Suprapubic skin (tissue), 4 donors: ENCODE measurements around the gene BPIFB2. TPM values are rescaled to one million over a fixed set of nuclear protein-coding genes. Genes with fewer than 3 reads are reported as not detected.

Experiments used
- DNase-seq, 2 donors: peaks; one replicate each; pipeline ENCODE4 v3.0.0-alpha.2; 2019; ENCODE audit warnings: low spot score in 2 of 2
- H3K27ac ChIP-seq: fragments of 200-600 bp; sonication (generic); one replicate; pipeline ENCODE4 v1.5.1; 2019
- H3K27me3 ChIP-seq: fragments of 200-600 bp; sonication (generic); one replicate; pipeline ENCODE4 v1.5.1; 2019
- H3K36me3 ChIP-seq: fragments of 200-600 bp; sonication (generic); one replicate; pipeline ENCODE4 v1.5.1; 2019
- H3K4me1 ChIP-seq: fragments of 200-600 bp; sonication (generic); one replicate; pipeline ENCODE4 v1.5.1; 2019
- H3K4me3 ChIP-seq: fragments of 200-600 bp; sonication (generic); one replicate; pipeline ENCODE4 v1.5.1; 2019; ENCODE audit warnings: mild to moderate bottlenecking
- H3K9me3 ChIP-seq: fragments of 200-600 bp; sonication (generic); one replicate; pipeline ENCODE4 v1.5.1; 2019
- CTCF ChIP-seq, 2 donors: fragments of 200-600 bp in 1 of 2; fragments of 450-650 bp in 1 of 2; sonication (generic) in 1 of 2; IDR thresholded peaks; one replicate each; pipeline ENCODE4 v1.5.1; 2016 to 2019; ENCODE audit warnings: antibody characterized with exemption in 2 of 2, mild to moderate bottlenecking in 1 of 2, moderate library complexity in 1 of 2
- EP300 ChIP-seq: sonication (generic); formaldehyde crosslinking; IDR thresholded peaks from one replicate; pipeline ENCODE4 v1.6.1; 2017; ENCODE audit warnings: antibody characterized with exemption
- POLR2A ChIP-seq, 2 donors: fragments of 450-650 bp; IDR thresholded peaks; one replicate each; pipeline ENCODE4 v1.6.1; 2017; ENCODE audit warnings: antibody characterized with exemption in 2 of 2, mild to moderate bottlenecking in 2 of 2, moderate library complexity in 2 of 2
- POLR2AphosphoS5 ChIP-seq, 3 donors: sonication (generic); formaldehyde crosslinking; IDR thresholded peaks; one replicate each; pipeline ENCODE4 v1.6.1; 2017; ENCODE audit warnings: antibody characterized with exemption in 3 of 3
- WGBS: methylation state at CpG from one replicate; pipeline ENCODE4 v1.1.5; 2018; 5-methylcytosine and 5-hydroxymethylcytosine counted together
- total RNA-seq, 4 donors: library from RNA; depleted of rRNA; stranded (reverse); fragments of >200 nt; gene quantifications; one replicate each; pipeline ENCODE4 v1.1.0, GENCODE V29; 2016

Gene BPIFB2
- total RNA-seq, 4 donors from 2014 or later = not detected

GRCh38 chr20:33030076-33030475, 22.6 kb downstream of the BPIFB2 start:
- 74% methylated on average over 9 of the region's 9 CpGs for WGBS
- H3K36me3 ChIP-seq = no peaks in the 10 kb centered on the region

GRCh38 chr20:33030569-33030968, 23.1 kb downstream of the BPIFB2 start:
- H3K4me1 ChIP-seq = no peaks in the 10 kb centered on the region
- H3K27ac ChIP-seq = no peak overlapping the region
- H3K27me3 ChIP-seq = peaks cover 14% of the 10 kb centered on the region
- no peak for TF ChIP-seq CTCF (IDR thresholded peaks at IDR 0.05)
- no peak for TF ChIP-seq EP300
- no peak for TF ChIP-seq POLR2A (IDR thresholded peaks at IDR 0.05)
- no peak for TF ChIP-seq POLR2AphosphoS5 (IDR thresholded peaks at IDR 0.05)
- WGBS = 86% methylated on average over 6 of the region's 6 CpGs
- H3K9me3 ChIP-seq = no peaks in the 10 kb centered on the region
- no peak for DNase-seq
- H3K36me3 ChIP-seq = no peaks in the 10 kb centered on the region
- H3K4me3 ChIP-seq = no peak overlapping the region

More at GRCh38 chr20:33030076-33030475, 22.6 kb downstream of the BPIFB2 start:
- TF ChIP-seq POLR2AphosphoS5 (IDR thresholded peaks at IDR 0.05) = no peak
- TF ChIP-seq EP300 = no peak
- no peak for TF ChIP-seq POLR2A (IDR thresholded peaks at IDR 0.05)
- no peak for TF ChIP-seq CTCF (IDR thresholded peaks at IDR 0.05)
- Histone ChIP-seq H3K4me3 (no peak overlapping the region), H3K4me1 (no peaks in the 10 kb centered on the region), H3K9me3 (no peaks in the 10 kb centered on the region), H3K27ac (no peak overlapping the region), H3K27me3 (peaks cover 14% of the 10 kb centered on the region)
- no peak for DNase-seq

GRCh38 chr20:33031531-33031930, 24.0 kb downstream of the BPIFB2 start, which contains the start of gene BPIFB6:
TSS of gene BPIFB6 (plus strand) at chr20:33031648. CDS start at chr20:33031648, 0 bp downstream.
- TF ChIP-seq EP300 (no peak), POLR2AphosphoS5 (IDR thresholded peaks at IDR 0.05) (no peak), CTCF (IDR thresholded peaks at IDR 0.05) (no peak), POLR2A (IDR thresholded peaks at IDR 0.05) (no peak)
- H3K27ac ChIP-seq = no peak within 1 kb of the TSS
- DNase-seq = no peak
- H3K4me1 ChIP-seq = no peaks in the 10 kb centered on the region
- no peak within 1 kb of the TSS for H3K4me3 ChIP-seq
- 85% methylated on average over 7 of the region's 10 CpGs for WGBS
- H3K27me3 ChIP-seq = peaks cover 11% of the 10 kb centered on the region
- H3K36me3 ChIP-seq = no peaks in the 10 kb centered on the region
- H3K9me3 ChIP-seq = no peaks in the 10 kb centered on the region

- no peak for DNase-seq
- H3K27me3 ChIP-seq = peaks cover 10% of the 10 kb centered on the region
- TF ChIP-seq POLR2AphosphoS5 (IDR thresholded peaks at IDR 0.05) (no peak), POLR2A (IDR thresholded peaks at IDR 0.05) (no peak), EP300 (no peak), CTCF (IDR thresholded peaks at IDR 0.05) (no peak)
- no peak overlapping the region for H3K4me3 ChIP-seq
- H3K36me3 ChIP-seq = no peaks in the 10 kb centered on the region
- 80% methylated on average over 6 of the region's 6 CpGs for WGBS
- H3K27ac ChIP-seq = no peak overlapping the region
- no peaks in the 10 kb centered on the region for H3K9me3 ChIP-seq
- no peaks in the 10 kb centered on the region for H3K4me1 ChIP-seq
Observed at GRCh38 chr20:33032555-33032954, 25.1 kb downstream of the BPIFB2 start.

- H3K27ac ChIP-seq = no peak overlapping the region
- 75% methylated on average over 5 of the region's 5 CpGs for WGBS
Observed at GRCh38 chr20:33033381-33033780, 25.9 kb downstream of the BPIFB2 start.

More at GRCh38 chr20:33033381-33033780, 25.9 kb downstream of the BPIFB2 start:
- DNase-seq = no peak
- no peaks in the 10 kb centered on the region for H3K9me3 ChIP-seq
- TF ChIP-seq POLR2AphosphoS5 (IDR thresholded peaks at IDR 0.05) (no peak), EP300 (no peak), POLR2A (IDR thresholded peaks at IDR 0.05) (no peak), CTCF (IDR thresholded peaks at IDR 0.05) (no peak)
- peaks cover 3% of the 10 kb centered on the region for H3K27me3 ChIP-seq
- no peaks in the 10 kb centered on the region for H3K36me3 ChIP-seq
- no peaks in the 10 kb centered on the region for H3K4me1 ChIP-seq
- H3K4me3 ChIP-seq = no peak overlapping the region
